HCT116 (cell line): ENCODE data around the gene PIK3CA.

Experiments
- CEBPB ChIP-seq: IDR thresholded peaks from 2 replicates; pipeline ENCODE4 v1.6.1; 2012; ENCODE audit warnings: low read depth
- TF ChIP-seq, protein P1 (sequence below), 3 experiments: fragments of 200-600 bp in 1 of 3; sonication (generic) in 1 of 3; IDR thresholded peaks in 2 of 3; conservative IDR thresholded peaks in 1 of 3; 2 replicates each; pipeline ENCODE4 v1.5.1; 2012 to 2017; ENCODE audit warnings: low read depth in 2 of 3, low read length in 2 of 3, antibody characterized with exemption in 1 of 3, borderline replicate concordance in 1 of 3, control low read depth in 1 of 3, mild to moderate bottlenecking in 1 of 3, mixed read lengths in 1 of 3, mixed run types in 1 of 3, moderate library complexity in 1 of 3; ENCODE audit not compliant: insufficient read depth in 1 of 3

DNA sequence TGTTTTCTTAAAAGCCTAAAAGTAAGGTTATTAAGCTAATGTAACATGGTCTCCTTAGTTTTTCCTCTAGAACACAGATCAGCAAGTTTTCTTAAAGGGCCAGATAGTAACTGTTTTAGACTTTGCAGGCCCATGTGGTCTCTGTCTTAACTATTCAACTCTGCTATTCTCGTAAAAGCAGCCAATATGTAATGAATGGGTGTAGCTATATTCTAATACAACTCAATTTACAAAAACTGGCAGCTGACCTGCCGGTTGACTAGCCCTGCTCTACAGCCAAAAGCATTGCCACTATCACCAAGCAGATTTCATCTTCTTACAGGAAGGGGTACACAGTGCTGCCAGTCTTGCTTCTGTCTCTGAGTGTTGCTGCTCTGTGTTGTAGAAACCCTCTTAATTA lies 75.4 kb downstream of the PIK3CA start:
- TF ChIP-seq, protein P1, sequence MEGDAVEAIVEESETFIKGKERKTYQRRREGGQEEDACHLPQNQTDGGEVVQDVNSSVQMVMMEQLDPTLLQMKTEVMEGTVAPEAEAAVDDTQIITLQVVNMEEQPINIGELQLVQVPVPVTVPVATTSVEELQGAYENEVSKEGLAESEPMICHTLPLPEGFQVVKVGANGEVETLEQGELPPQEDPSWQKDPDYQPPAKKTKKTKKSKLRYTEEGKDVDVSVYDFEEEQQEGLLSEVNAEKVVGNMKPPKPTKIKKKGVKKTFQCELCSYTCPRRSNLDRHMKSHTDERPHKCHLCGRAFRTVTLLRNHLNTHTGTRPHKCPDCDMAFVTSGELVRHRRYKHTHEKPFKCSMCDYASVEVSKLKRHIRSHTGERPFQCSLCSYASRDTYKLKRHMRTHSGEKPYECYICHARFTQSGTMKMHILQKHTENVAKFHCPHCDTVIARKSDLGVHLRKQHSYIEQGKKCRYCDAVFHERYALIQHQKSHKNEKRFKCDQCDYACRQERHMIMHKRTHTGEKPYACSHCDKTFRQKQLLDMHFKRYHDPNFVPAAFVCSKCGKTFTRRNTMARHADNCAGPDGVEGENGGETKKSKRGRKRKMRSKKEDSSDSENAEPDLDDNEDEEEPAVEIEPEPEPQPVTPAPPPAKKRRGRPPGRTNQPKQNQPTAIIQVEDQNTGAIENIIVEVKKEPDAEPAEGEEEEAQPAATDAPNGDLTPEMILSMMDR (IDR thresholded peaks at IDR 0.05 in 2 of 3, conservative IDR thresholded peaks at IDR 0.05 in 1 of 3; ENCODE audit: borderline replicate concordance in 1 of 3, insufficient read depth in 1 of 3, low read depth in 2 of 3, low read length in 2 of 3), result no peak
- no peak for TF ChIP-seq CEBPB
